ENCODE data around the gene CFAP20DC. TPM values are rescaled to one million over a fixed set of nuclear protein-coding genes. Genes with fewer than 3 reads are reported as not detected.

The CFAP20DC gene
- total RNA-seq, 2 donors from 2014 or later, result 1.7 to 1.8 TPM

- H3K9ac ChIP-seq (ENCODE audit: low read depth in 2 of 2, low read length in 2 of 2), result no peak overlapping the region
- H3K27ac ChIP-seq, result no peak overlapping the region
- H3K4me1 ChIP-seq, result no peaks in the 10 kb centered on the region
- no peaks in the 10 kb centered on the region for H3K27me3 ChIP-seq
- intact Hi-C loops (cut with DNase I), result no loop called here
- no peak overlapping the region for H3K4me3 ChIP-seq
- no peak for DNase-seq
- TF ChIP-seq CTCF (IDR thresholded peaks at IDR 0.05), result no peak
- H3K9me3 ChIP-seq, result no peaks in the 10 kb centered on the region
- no peaks in the 10 kb centered on the region for H3K36me3 ChIP-seq
These were observed 84.0 kb downstream of the CFAP20DC start for GRCh38 chr3:58965865-58966264.

- TF ChIP-seq CTCF (IDR thresholded peaks at IDR 0.05), result no peak
- no peaks in the 10 kb centered on the region for H3K4me1 ChIP-seq
- H3K27me3 ChIP-seq, result no peaks in the 10 kb centered on the region
- intact Hi-C loops (cut with DNase I), result no loop called here
- no peaks in the 10 kb centered on the region for H3K36me3 ChIP-seq
- no peak overlapping the region for H3K4me3 ChIP-seq
- no peak for DNase-seq
- no peak overlapping the region for H3K27ac ChIP-seq
- no peaks in the 10 kb centered on the region for H3K9me3 ChIP-seq
- H3K9ac ChIP-seq (ENCODE audit: low read depth in 2 of 2, low read length in 2 of 2), result no peak overlapping the region
These were observed 85.8 kb downstream of the CFAP20DC start for GRCh38 chr3:58963928-58964503.

GRCh38 chr3:58962816-58963215, 87.0 kb downstream of the CFAP20DC start:
- no peaks in the 10 kb centered on the region for H3K27me3 ChIP-seq
- no peak overlapping the region for H3K4me3 ChIP-seq
- H3K9me3 ChIP-seq, result no peaks in the 10 kb centered on the region
- H3K4me1 ChIP-seq, result no peaks in the 10 kb centered on the region
- no peak overlapping the region for H3K9ac ChIP-seq (ENCODE audit: low read depth in 2 of 2, low read length in 2 of 2)
- TF ChIP-seq CTCF (IDR thresholded peaks at IDR 0.05), result no peak
- DNase-seq, result no peak
- intact Hi-C loops (cut with DNase I), result no loop called here
- H3K36me3 ChIP-seq, result no peaks in the 10 kb centered on the region
- H3K27ac ChIP-seq, result no peak overlapping the region

- Histone ChIP-seq H3K9me3 (no peaks in the 10 kb centered on the region), H3K36me3 (no peaks in the 10 kb centered on the region), H3K27me3 (no peaks in the 10 kb centered on the region), H3K4me1 (no peaks in the 10 kb centered on the region), H3K9ac (ENCODE audit: low read depth in 2 of 2, low read length in 2 of 2) (no peak overlapping the region), H3K27ac (no peak overlapping the region), H3K4me3 (no peak overlapping the region)
- DNase-seq, result no peak
- intact Hi-C loops (cut with DNase I), result no loop called here
- TF ChIP-seq CTCF (IDR thresholded peaks at IDR 0.05), result no peak
These were observed 87.7 kb downstream of the CFAP20DC start for GRCh38 chr3:58962040-58962651.

GRCh38 chr3:58955308-58955707, 94.5 kb downstream of the CFAP20DC start:
- Histone ChIP-seq H3K4me3 (no peak overlapping the region), H3K27me3 (no peaks in the 10 kb centered on the region), H3K9me3 (no peaks in the 10 kb centered on the region), H3K9ac (ENCODE audit: low read depth in 2 of 2, low read length in 2 of 2) (no peak overlapping the region), H3K27ac (no peak overlapping the region), H3K36me3 (no peaks in the 10 kb centered on the region), H3K4me1 (no peaks in the 10 kb centered on the region)
- no peak for DNase-seq
- intact Hi-C loops (cut with DNase I), result no loop called here
- TF ChIP-seq CTCF (IDR thresholded peaks at IDR 0.05), result no peak
